ENCODE measurements around the gene CDK3. TPM values are rescaled to one million over a fixed set of nuclear protein-coding genes. Genes with fewer than 3 reads are reported as not detected.

CDK3 gene
- total RNA-seq, 1 experiment from 2014 or later, result 7.1 TPM

DNA sequence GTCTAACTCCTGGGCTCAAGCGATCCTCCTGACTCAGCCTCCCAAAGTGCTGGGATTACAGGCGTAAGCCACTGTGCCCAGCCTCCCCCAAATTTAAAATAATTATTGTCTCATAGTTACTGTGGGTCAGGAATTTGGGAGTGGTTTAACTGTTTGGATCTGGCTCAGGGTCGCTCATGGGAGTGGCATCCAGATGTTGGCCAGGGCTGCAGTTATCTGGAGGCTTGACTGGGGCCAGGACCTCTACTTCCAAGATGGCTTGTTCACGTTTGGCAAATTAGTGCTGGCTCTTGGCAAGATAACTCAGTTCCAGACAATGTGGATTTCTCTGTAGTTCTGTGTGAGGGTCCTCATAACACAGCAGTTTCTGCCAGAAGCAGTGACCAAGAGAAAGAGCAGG lies 13.6 kb upstream of the CDK3 start (continued):
- no peak for TF ChIP-seq ZFX (IDR thresholded peaks at IDR 0.05)
- no peak for TF ChIP-seq EZH2 (IDR thresholded peaks at IDR 0.05)
- TF ChIP-seq, protein P1, sequence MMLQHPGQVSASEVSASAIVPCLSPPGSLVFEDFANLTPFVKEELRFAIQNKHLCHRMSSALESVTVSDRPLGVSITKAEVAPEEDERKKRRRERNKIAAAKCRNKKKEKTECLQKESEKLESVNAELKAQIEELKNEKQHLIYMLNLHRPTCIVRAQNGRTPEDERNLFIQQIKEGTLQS (IDR thresholded peaks at IDR 0.05), result no peak
- TF ChIP-seq EGR1 (IDR thresholded peaks at IDR 0.05; ENCODE audit: low read depth), result no peak
- no peak for TF ChIP-seq EZH2phosphoT487 (IDR thresholded peaks at IDR 0.05; ENCODE audit: borderline replicate concordance)
- TF ChIP-seq RAD21 (IDR thresholded peaks at IDR 0.05; ENCODE audit: low read depth), result no peak
- TF ChIP-seq, protein P2, sequence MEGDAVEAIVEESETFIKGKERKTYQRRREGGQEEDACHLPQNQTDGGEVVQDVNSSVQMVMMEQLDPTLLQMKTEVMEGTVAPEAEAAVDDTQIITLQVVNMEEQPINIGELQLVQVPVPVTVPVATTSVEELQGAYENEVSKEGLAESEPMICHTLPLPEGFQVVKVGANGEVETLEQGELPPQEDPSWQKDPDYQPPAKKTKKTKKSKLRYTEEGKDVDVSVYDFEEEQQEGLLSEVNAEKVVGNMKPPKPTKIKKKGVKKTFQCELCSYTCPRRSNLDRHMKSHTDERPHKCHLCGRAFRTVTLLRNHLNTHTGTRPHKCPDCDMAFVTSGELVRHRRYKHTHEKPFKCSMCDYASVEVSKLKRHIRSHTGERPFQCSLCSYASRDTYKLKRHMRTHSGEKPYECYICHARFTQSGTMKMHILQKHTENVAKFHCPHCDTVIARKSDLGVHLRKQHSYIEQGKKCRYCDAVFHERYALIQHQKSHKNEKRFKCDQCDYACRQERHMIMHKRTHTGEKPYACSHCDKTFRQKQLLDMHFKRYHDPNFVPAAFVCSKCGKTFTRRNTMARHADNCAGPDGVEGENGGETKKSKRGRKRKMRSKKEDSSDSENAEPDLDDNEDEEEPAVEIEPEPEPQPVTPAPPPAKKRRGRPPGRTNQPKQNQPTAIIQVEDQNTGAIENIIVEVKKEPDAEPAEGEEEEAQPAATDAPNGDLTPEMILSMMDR (IDR thresholded peaks at IDR 0.05 in 2 of 3, conservative IDR thresholded peaks at IDR 0.05 in 1 of 3; ENCODE audit: borderline replicate concordance in 1 of 3, insufficient read depth in 1 of 3, low read depth in 2 of 3, low read length in 2 of 3), result no peak
- TF ChIP-seq SP1 (IDR thresholded peaks at IDR 0.05; ENCODE audit: low read depth), result no peak
- no peak for TF ChIP-seq ZNF274 (IDR thresholded peaks at IDR 0.05; ENCODE audit: low read depth, low read length)

DNA sequence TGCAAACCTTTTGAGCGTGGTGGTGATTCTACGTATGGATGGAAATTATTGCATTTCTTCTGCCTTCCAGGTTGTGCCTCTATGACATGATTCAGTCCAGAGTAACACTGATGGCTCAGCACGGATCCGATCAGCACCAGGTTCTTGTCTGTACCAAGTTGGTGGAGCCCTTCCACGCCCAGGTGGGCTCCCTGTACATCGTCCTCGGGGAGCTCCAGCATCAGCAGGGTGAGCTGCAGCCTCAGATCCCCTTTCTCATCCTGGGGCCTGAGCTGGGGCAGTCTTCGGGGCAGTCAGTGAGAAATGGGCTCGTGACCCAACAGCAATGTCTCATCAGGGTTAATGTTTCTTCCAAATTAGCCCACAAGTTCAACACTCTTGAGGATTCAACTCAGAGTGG lies 9.3 kb upstream of the CDK3 start:
- Histone ChIP-seq H3K79me2 (ENCODE audit: insufficient read depth, low read length) (no peaks in the 10 kb centered on the region), H3K27ac (ENCODE audit: low read depth, low read length) (no peak overlapping the region), H3K9me2 (ENCODE audit: insufficient read depth) (no peaks in the 10 kb centered on the region), H3K4me1 (ENCODE audit: control insufficient read depth in 1 of 2, insufficient read depth in 2 of 2, low read length in 2 of 2) (peaks cover 3 to 13% of the 10 kb centered on the region in 2 experiments; a peak in 3 of 4 replicates), H3K4me3 (replicated peaks in 1 of 2; ENCODE audit: low read depth in 1 of 2, low read length in 2 of 2) (no peak overlapping the region), H3K9me3 (ENCODE audit: control insufficient read depth in 1 of 2, insufficient read depth in 1 of 2, low read depth in 1 of 2, low read length in 2 of 2) (no peaks in the 10 kb centered on the region), H3K27me3 (ENCODE audit: insufficient read depth, low read length) (no peaks in the 10 kb centered on the region), H3K9ac (ENCODE audit: low read length) (no peak overlapping the region), H4K20me1 (ENCODE audit: insufficient read depth) (no peaks in the 10 kb centered on the region), H3K36me3 (ENCODE audit: control insufficient read depth in 1 of 2, insufficient read depth in 2 of 2, low read length in 2 of 2) (no peaks in the 10 kb centered on the region; a peak in 1 of 4 replicates), H2AFZ (ENCODE audit: low read depth, low read length, poor library complexity, severe bottlenecking) (no peak overlapping the region), H3K4me2 (ENCODE audit: low read length) (no peak overlapping the region)
- BruUV-seq (replicated peaks), result no TSS peak
- no peak for ATAC-seq
- RAD21 ChIA-PET (ENCODE audit: low non-redundant PET in 1 of 2, low total read pairs in 2 of 2, uncharacterized antibody in 2 of 2, unreplicated experiment in 2 of 2), result interaction anchor here in 1 of 2 experiments (0.6 kb wide), 1 partner anchor 28 kb away, joined by 6 read pairs; no protein-coding TSS in a partner anchor
- POLR2A ChIA-PET, result interaction anchor here (0.6 to 1.2 kb wide), 2 partner anchors 9 to 87 kb away, joined by 3 read pairs; partner anchors contain the start of genes CDK3 and MRPL38
- no peak for DNase-seq (ENCODE audit: low read depth, low spot score)
- intact Hi-C loops (cut with micrococcal nuclease), result no loop called here
- CTCF ChIA-PET, result interaction anchor here (2.2 kb wide), 1 partner anchor 9 kb away, joined by 10 read pairs; the partner anchor contains the start of gene CDK3
- TF ChIP-seq RAD21 (IDR thresholded peaks at IDR 0.05; ENCODE audit: low read depth) (no peak), CEBPB (IDR thresholded peaks at IDR 0.05; ENCODE audit: low read depth) (no peak), EGR1 (IDR thresholded peaks at IDR 0.05; ENCODE audit: low read depth) (no peak), EZH2 (IDR thresholded peaks at IDR 0.05) (no peak), FOSL1 (IDR thresholded peaks at IDR 0.05; ENCODE audit: low read depth) (no peak), SP1 (IDR thresholded peaks at IDR 0.05; ENCODE audit: low read depth) (no peak), EZH2phosphoT487 (IDR thresholded peaks at IDR 0.05; ENCODE audit: borderline replicate concordance) (no peak), CBX3 (IDR thresholded peaks at IDR 0.05; ENCODE audit: low read depth) (no peak), POLR2A (IDR thresholded peaks at IDR 0.05; ENCODE audit: borderline replicate concordance, extremely low read depth, insufficient read depth, insufficient read length) (no peak), POLR2AphosphoS5 (IDR thresholded peaks at IDR 0.05; ENCODE audit: low read depth, low read length) (no peak), YY1 (IDR thresholded peaks at IDR 0.05; ENCODE audit: extremely low read depth, insufficient replicate concordance, low read depth, low read length) (no peak), ZFX (IDR thresholded peaks at IDR 0.05) (no peak), ZNF274 (IDR thresholded peaks at IDR 0.05; ENCODE audit: low read depth, low read length) (no peak), TCF7L2 (IDR thresholded peaks at IDR 0.05; ENCODE audit: borderline replicate concordance, extremely low read depth, insufficient read depth, insufficient read length) (no peak), SIN3A (IDR thresholded peaks at IDR 0.05; ENCODE audit: low read depth) (no peak), ELF1 (IDR thresholded peaks at IDR 0.05; ENCODE audit: borderline replicate concordance, low read depth) (no peak)
- TF ChIP-seq, protein P1 (IDR thresholded peaks at IDR 0.05), result no peak
- TF ChIP-seq, protein P3, sequence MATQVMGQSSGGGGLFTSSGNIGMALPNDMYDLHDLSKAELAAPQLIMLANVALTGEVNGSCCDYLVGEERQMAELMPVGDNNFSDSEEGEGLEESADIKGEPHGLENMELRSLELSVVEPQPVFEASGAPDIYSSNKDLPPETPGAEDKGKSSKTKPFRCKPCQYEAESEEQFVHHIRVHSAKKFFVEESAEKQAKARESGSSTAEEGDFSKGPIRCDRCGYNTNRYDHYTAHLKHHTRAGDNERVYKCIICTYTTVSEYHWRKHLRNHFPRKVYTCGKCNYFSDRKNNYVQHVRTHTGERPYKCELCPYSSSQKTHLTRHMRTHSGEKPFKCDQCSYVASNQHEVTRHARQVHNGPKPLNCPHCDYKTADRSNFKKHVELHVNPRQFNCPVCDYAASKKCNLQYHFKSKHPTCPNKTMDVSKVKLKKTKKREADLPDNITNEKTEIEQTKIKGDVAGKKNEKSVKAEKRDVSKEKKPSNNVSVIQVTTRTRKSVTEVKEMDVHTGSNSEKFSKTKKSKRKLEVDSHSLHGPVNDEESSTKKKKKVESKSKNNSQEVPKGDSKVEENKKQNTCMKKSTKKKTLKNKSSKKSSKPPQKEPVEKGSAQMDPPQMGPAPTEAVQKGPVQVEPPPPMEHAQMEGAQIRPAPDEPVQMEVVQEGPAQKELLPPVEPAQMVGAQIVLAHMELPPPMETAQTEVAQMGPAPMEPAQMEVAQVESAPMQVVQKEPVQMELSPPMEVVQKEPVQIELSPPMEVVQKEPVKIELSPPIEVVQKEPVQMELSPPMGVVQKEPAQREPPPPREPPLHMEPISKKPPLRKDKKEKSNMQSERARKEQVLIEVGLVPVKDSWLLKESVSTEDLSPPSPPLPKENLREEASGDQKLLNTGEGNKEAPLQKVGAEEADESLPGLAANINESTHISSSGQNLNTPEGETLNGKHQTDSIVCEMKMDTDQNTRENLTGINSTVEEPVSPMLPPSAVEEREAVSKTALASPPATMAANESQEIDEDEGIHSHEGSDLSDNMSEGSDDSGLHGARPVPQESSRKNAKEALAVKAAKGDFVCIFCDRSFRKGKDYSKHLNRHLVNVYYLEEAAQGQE (IDR thresholded peaks at IDR 0.05; ENCODE audit: low read depth), result no peak
- TF ChIP-seq, protein P4, sequence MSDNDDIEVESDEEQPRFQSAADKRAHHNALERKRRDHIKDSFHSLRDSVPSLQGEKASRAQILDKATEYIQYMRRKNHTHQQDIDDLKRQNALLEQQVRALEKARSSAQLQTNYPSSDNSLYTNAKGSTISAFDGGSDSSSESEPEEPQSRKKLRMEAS (IDR thresholded peaks at IDR 0.05), result no peak
